ENCODE measurements around the gene ZBTB34.

GRCh38 chr9:126879288-126879687 lies 18.8 kb downstream of the ZBTB34 start:
- TF ChIP-seq CTCF (IDR thresholded peaks at IDR 0.05) (no peak), EP300 (IDR thresholded peaks at IDR 0.05) (no peak), POLR2AphosphoS5 (IDR thresholded peaks at IDR 0.05) (no peak)
